SK-N-SH (cell line): ENCODE results near the gene FSTL5.

Experiments used
- CTCF ChIP-seq: fragments of 200-600 bp; sonication (generic); IDR thresholded peaks from 2 replicates; pipeline ENCODE4 v1.6.1; 2017; ENCODE audit warnings: antibody characterized with exemption, mild to moderate bottlenecking, moderate library complexity
- EP300 ChIP-seq, 2 experiments: IDR thresholded peaks; 2 replicates each; pipeline versions ENCODE4 v1.4.0 to v1.6.1; 2012; ENCODE audit warnings: borderline replicate concordance in 1 of 2, low read depth in 1 of 2, low read length in 1 of 2
- EZH2phosphoT487 ChIP-seq: fragments of 200-600 bp; sonication (generic); IDR thresholded peaks from 2 replicates; pipeline ENCODE4 v1.6.1; 2017; ENCODE audit warnings: low read depth, mixed run types, mild to moderate bottlenecking, antibody characterized with exemption, moderate library complexity, borderline replicate concordance
- GATA2 ChIP-seq: sonication (generic); formaldehyde crosslinking; IDR thresholded peaks from 2 replicates; pipeline ENCODE4 v1.5.0; 2020; ENCODE audit warnings: mild to moderate bottlenecking, missing genetic modification reagents
- JUND ChIP-seq: IDR thresholded peaks from 2 replicates; pipeline ENCODE4 v1.4.0; 2012
- POLR2AphosphoS5 ChIP-seq: IDR thresholded peaks from 2 replicates; pipeline ENCODE4 v1.6.1; 2012; ENCODE audit warnings: low read depth, low read length
- SMC3 ChIP-seq: IDR thresholded peaks from 2 replicates; pipeline ENCODE4 v1.6.1; 2012; ENCODE audit warnings: low read depth, low read length, improper control_type of control experiment

DNA sequence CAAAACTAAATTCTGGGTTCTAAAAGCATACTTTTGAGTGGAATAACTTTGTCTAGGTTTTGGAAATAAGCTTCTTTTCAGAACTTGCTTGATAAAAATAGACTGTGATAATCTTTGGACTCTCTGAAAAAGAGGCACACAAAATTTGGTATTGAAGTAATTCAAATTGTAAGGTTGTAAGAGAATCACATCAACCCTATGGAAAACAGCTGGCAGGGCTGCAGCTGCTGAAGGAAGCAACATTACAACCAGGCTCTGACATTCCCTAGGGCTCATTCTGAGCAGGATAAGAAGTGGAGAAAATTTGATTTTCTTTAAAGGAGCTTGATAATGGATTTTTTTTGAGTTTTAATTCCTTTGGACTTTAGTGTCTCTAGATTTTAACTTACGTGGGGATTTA is 147.6 kb downstream of the FSTL5 start:
- TF ChIP-seq EP300 (IDR thresholded peaks at IDR 0.05; ENCODE audit: borderline replicate concordance in 1 of 2, low read depth in 1 of 2, low read length in 1 of 2) (no peak), GATA2 (CRISPR knock-in tag) (no peak), SMC3 (no peak), CTCF (no peak), POLR2AphosphoS5 (no peak), EZH2phosphoT487 (no peak), JUND (no peak)
